GM23248 (cell line): Measurements from ENCODE around the gene SCN3B. TPM values are rescaled to one million over a fixed set of nuclear protein-coding genes. Genes with fewer than 3 reads are reported as not detected.

ENCODE experiments used
- DNase-seq: peaks from one replicate; pipeline ENCODE4 v3.0.0-alpha.2; 2015
- H2AFZ ChIP-seq: fragments of 200-600 bp; sonication (generic); 2 replicates; pipeline ENCODE4 v1.6.1; 2016; ENCODE audit warnings: antibody characterized with exemption
- H3F3A ChIP-seq: fragments of 200-600 bp; sonication (generic); 2 replicates; pipeline ENCODE4 v1.6.1; 2016; ENCODE audit warnings: mild to moderate bottlenecking, antibody characterized with exemption, mixed run types; ENCODE audit not compliant: insufficient read depth
- H3K27ac ChIP-seq: fragments of 200-600 bp; sonication (generic); 2 replicates; pipeline ENCODE4 v1.5.1; 2016; ENCODE audit warnings: mild to moderate bottlenecking
- H3K27me3 ChIP-seq: fragments of 200-600 bp; sonication (generic); replicated peaks from 2 replicates; pipeline ENCODE4 v1.6.1; 2016; ENCODE audit warnings: mild to moderate bottlenecking; ENCODE audit not compliant: insufficient read depth
- H3K36me3 ChIP-seq: fragments of 200-600 bp; sonication (generic); 2 replicates; pipeline ENCODE4 v1.6.1; 2016; ENCODE audit warnings: low read depth, mild to moderate bottlenecking
- H3K4me1 ChIP-seq: fragments of 200-600 bp; sonication (generic); 2 replicates; pipeline ENCODE4 v1.6.1; 2016; ENCODE audit warnings: mild to moderate bottlenecking; ENCODE audit not compliant: insufficient read depth
- H3K4me2 ChIP-seq: fragments of 200-600 bp; sonication (generic); one replicate; pipeline ENCODE4 v1.6.1; 2016; ENCODE audit warnings: mild to moderate bottlenecking; ENCODE audit not compliant: unreplicated experiment
- H3K4me3 ChIP-seq: fragments of 200-600 bp; sonication (generic); 2 replicates; pipeline ENCODE4 v1.5.1; 2016; ENCODE audit warnings: mild to moderate bottlenecking
- H3K79me2 ChIP-seq: fragments of 200-600 bp; sonication (generic); 2 replicates; pipeline ENCODE4 v1.6.1; 2016; ENCODE audit warnings: mild to moderate bottlenecking; ENCODE audit not compliant: insufficient read depth
- H3K9ac ChIP-seq: fragments of 200-600 bp; sonication (generic); 2 replicates; pipeline ENCODE4 v1.6.1; 2016; ENCODE audit warnings: mild to moderate bottlenecking
- H3K9me2 ChIP-seq: fragments of 200-600 bp; sonication (generic); 2 replicates; pipeline ENCODE4 v1.6.1; 2016; ENCODE audit warnings: mixed run types, mild to moderate bottlenecking, moderate library complexity; ENCODE audit not compliant: insufficient read depth
- H3K9me3 ChIP-seq: fragments of 200-600 bp; sonication (generic); one replicate; pipeline ENCODE4 v1.6.1; 2017; ENCODE audit warnings: low read depth
- H4K20me1 ChIP-seq: fragments of 200-600 bp; sonication (generic); 2 replicates; pipeline ENCODE4 v1.6.0; 2016; ENCODE audit not compliant: insufficient read depth
- EZH2 ChIP-seq: fragments of 200-600 bp; sonication (generic); IDR thresholded peaks from 2 replicates; pipeline ENCODE4 v1.6.1; 2018; ENCODE audit warnings: antibody characterized with exemption, mild to moderate bottlenecking; ENCODE audit not compliant: insufficient read depth, poor library complexity, severe bottlenecking
- EZH2phosphoT487 ChIP-seq: fragments of 200-600 bp; sonication (generic); IDR thresholded peaks from 2 replicates; pipeline ENCODE4 v1.6.1; 2018; ENCODE audit warnings: antibody characterized with exemption, moderate library complexity, mild to moderate bottlenecking, low read depth; ENCODE audit not compliant: insufficient read depth
- WGBS, 2 experiments: methylation state at CpG; one replicate each; pipeline ENCODE4 v1.1.6; 2015 to 2017; ENCODE audit warnings: low lambda C conversion rate in 2 of 2, low coverage in 1 of 2; ENCODE audit errors: missing lambda C conversion rate in 2 of 2; 5-methylcytosine and 5-hydroxymethylcytosine counted together
- in situ Hi-C: fragments of 300-500 bp; cut with MboI; formaldehyde crosslinking; loops from 2 replicates; pipeline ENCODE4 v1.15.0; 2020
- polyA plus RNA-seq: library from polyadenylated mRNA; unstranded; fragments of >200 nt; fragmentation: Nextera tagmentation; extraction: Ambion mirVana; gene quantifications from 2 replicates; pipeline ENCODE4 v1.2.1, GENCODE V29; 2016
- total RNA-seq: library from RNA; depleted of rRNA; stranded (reverse); fragments of >200 nt; shearing (Covaris generic); gene quantifications from 2 replicates; pipeline ENCODE4 v1.2.3, GENCODE V29; 2014

SCN3B gene
- total and polyA plus RNA-seq, 2 experiments from 2014 or later: 0.33 TPM; not detected in 1

DNA sequence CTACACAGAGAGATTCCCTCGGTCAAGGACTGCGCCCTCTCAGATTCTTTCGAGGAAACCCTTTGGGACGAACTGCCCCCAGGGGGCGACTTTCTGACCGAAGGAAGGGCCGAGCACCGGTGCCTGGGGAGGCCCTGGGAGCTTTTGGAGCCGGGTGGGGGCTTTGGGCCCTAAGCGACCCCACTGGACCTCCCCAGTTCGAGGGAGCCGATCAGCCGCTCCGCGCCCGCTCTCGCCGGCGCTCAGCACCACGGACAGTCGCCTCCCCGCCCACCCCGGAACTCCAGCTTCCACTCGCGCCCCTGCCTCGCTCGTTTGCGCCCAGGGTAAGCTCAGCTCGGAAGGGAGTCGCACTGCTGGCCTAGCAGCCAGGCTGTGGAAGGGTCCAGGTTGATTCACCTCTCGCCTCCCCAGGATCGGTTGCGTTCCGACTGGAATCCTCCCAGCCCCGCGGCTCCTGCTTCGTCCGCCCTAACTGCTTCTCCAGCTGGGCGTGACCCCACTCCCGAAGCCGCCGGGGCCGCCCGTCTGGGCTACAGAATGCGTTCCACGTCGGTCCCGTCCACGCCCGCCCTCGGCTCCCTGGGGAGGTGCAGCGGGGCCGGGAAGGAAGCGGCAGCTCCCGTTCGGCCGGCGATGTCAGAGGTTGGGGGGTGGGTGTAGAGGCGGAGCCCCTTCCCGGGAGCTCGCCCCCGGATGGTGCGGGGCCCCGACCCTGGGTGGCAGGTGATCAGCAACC is 428 bp downstream of the SCN3B start:
- H3K4me1 ChIP-seq: no peaks in the 10 kb centered on the region
- no peaks in the 10 kb centered on the region for H3K79me2 ChIP-seq
- no peaks in the 10 kb centered on the region for H3K9me2 ChIP-seq
- peak overlapping the region; percentile 64 for H3K4me3 ChIP-seq
- peak overlapping the region; percentile 55 for H2AFZ ChIP-seq
- DNase-seq: peak; percentile 68
- no peaks in the 10 kb centered on the region for H4K20me1 ChIP-seq
- H3K9ac ChIP-seq: no peak overlapping the region
- 3% methylated on average over 27 to 59 of the region's 64 CpGs for WGBS, 2 experiments
- peaks cover 23% of the 10 kb centered on the region for H3K27me3 ChIP-seq
- H3K36me3 ChIP-seq: no peaks in the 10 kb centered on the region
- no peaks in the 10 kb centered on the region for H3F3A ChIP-seq
- H3K27ac ChIP-seq: no peak overlapping the region
- in situ Hi-C loops: no loop called here
- peak overlapping the region; percentile 43 for H3K4me2 ChIP-seq
- TF ChIP-seq EZH2phosphoT487: no peak
- no peak for TF ChIP-seq EZH2
- no peaks in the 10 kb centered on the region for H3K9me3 ChIP-seq

DNA sequence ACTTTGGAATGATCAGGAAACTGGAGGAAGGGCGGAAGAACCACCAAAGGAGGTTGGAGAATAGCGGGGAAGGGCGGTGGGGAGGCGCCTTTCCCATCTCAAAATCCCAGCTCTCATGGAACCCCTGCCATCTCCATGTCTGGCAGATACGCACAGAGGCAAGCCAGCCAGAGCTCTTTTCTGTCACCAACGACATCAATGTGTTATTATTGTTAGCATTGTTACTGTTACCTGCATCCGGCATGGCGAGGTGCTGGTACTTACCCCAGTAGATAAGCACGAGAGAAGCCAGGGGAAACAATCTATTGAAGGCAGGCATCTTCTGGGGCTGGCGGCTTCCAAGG is 969 bp downstream of the SCN3B start:
- H3K79me2 ChIP-seq: no peaks in the 10 kb centered on the region
- H3K9me2 ChIP-seq: no peaks in the 10 kb centered on the region
- no peak overlapping the region for H3K27ac ChIP-seq
- in situ Hi-C loops: no loop called here
- no peaks in the 10 kb centered on the region for H3K4me1 ChIP-seq
- no peaks in the 10 kb centered on the region for H3K36me3 ChIP-seq
- H2AFZ ChIP-seq: no peak overlapping the region
- H3K27me3 ChIP-seq: peaks cover 28% of the 10 kb centered on the region
- H3K4me3 ChIP-seq: peak overlapping the region; percentile 64; the same call in 1 of the 2 replicates
- no peaks in the 10 kb centered on the region for H4K20me1 ChIP-seq
- no peak for DNase-seq
- H3K9ac ChIP-seq: no peak overlapping the region
- TF ChIP-seq EZH2phosphoT487 (no peak), EZH2 (no peak)
- H3F3A ChIP-seq: no peaks in the 10 kb centered on the region
- H3K4me2 ChIP-seq: no peak overlapping the region
- 12 to 13% methylated on average over 10 of the region's 10 CpGs for WGBS, 2 experiments
- no peaks in the 10 kb centered on the region for H3K9me3 ChIP-seq

DNA sequence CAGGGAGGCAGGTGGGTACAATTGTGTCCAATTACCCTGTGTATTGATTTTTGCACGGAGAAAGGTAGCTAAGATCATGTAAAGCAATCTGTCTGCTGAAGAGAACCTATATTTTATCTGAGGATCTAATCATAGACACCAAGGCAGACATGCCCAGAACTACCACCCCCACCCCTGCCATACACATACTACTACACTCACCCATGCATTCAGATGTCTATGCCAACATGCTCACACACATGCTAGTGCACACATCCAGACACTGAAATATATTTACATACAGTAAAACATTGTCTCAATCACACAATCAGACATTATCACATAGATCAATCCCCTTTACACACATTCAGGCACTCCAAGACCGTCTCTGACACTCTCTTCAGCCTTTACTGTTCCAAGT is 1.8 kb downstream of the SCN3B start:
- Histone ChIP-seq H3K36me3 (no peaks in the 10 kb centered on the region), H3K9ac (no peak overlapping the region), H2AFZ (no peak overlapping the region), H3K4me2 (no peak overlapping the region), H3K27ac (no peak overlapping the region), H3K79me2 (no peaks in the 10 kb centered on the region), H3F3A (no peaks in the 10 kb centered on the region), H3K4me3 (no peak overlapping the region), H3K27me3 (peaks cover 31% of the 10 kb centered on the region), H3K9me3 (no peaks in the 10 kb centered on the region), H3K4me1 (no peaks in the 10 kb centered on the region), H3K9me2 (no peaks in the 10 kb centered on the region), H4K20me1 (no peaks in the 10 kb centered on the region)
- TF ChIP-seq EZH2: no peak
- TF ChIP-seq EZH2phosphoT487: no peak
- in situ Hi-C loops: no loop called here
- DNase-seq: no peak
- 20 to 24% methylated on average over 2 of the region's 2 CpGs for WGBS, 2 experiments

DNA sequence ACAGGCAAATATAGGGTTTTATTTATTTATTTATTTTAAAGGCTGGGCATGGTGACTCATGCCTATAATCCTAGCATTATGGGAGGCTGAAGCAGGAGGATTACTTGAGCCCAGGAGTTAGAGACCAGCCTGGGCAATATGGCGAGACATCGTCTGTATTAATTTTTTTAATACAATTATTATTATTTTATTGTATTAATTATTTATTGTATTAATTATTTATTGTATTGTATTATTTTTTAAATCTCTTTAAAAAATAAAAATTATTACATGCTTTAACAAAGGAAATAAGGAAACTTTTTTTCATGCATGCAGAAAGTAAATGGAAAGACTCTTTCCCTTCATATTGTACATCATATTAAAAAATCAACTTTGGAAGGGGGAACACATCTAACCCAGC is 3.5 kb downstream of the SCN3B start:
- H3K9me2 ChIP-seq: no peaks in the 10 kb centered on the region
- H3K9ac ChIP-seq: no peak overlapping the region
- H3K27me3 ChIP-seq: peaks cover 36% of the 10 kb centered on the region
- H3F3A ChIP-seq: no peaks in the 10 kb centered on the region
- 69 to 80% methylated on average over 2 of the region's 2 CpGs for WGBS, 2 experiments
- TF ChIP-seq EZH2 (no peak), EZH2phosphoT487 (no peak)
- H3K9me3 ChIP-seq: no peaks in the 10 kb centered on the region
- no peak for DNase-seq
- no peak overlapping the region for H3K4me3 ChIP-seq
- H3K27ac ChIP-seq: no peak overlapping the region
- no peak overlapping the region for H2AFZ ChIP-seq
- no peaks in the 10 kb centered on the region for H4K20me1 ChIP-seq
- no peaks in the 10 kb centered on the region for H3K79me2 ChIP-seq
- no peak overlapping the region for H3K4me2 ChIP-seq
- H3K4me1 ChIP-seq: no peaks in the 10 kb centered on the region
- in situ Hi-C loops: no loop called here
- no peaks in the 10 kb centered on the region for H3K36me3 ChIP-seq
